ENCODE data around the gene PHTF2.
A peak's percentile ranks its signal among the peaks of the same experiment; 100 is the strongest.
"Not testable (repeated sequence)": the region's sequence is repeated elsewhere in the genome, so short reads cannot be mapped to it uniquely, and the experiment has no call there.

Gene PHTF2

GRCh38 chr7:77798394-77799077 is at the start of gene PHTF2, which contains the start of gene TMEM60:
Gene PHTF2 (plus strand): TSS chr7:77798773.
Gene TMEM60 (minus strand): TSS chr7:77798434. CDS start chr7:77794373, 4,061 bp downstream.
- DNase-seq (ENCODE audit: low read depth) = peak; percentile 100

GRCh38 chr7:77752016-77752415 is 46.6 kb upstream of the PHTF2 start:
- DNase-seq (ENCODE audit: low read depth) = no peak

GRCh38 chr7:77753173-77753572 is 45.4 kb upstream of the PHTF2 start:
- no peak for DNase-seq (ENCODE audit: low read depth)

- DNase-seq (ENCODE audit: low read depth) = no peak
Observed at GRCh38 chr7:77757589-77757988, 41.0 kb upstream of the PHTF2 start.

- peak; percentile 74 for DNase-seq (ENCODE audit: low read depth)
Observed at GRCh38 chr7:77759294-77759889, 39.2 kb upstream of the PHTF2 start.

GRCh38 chr7:77760809-77761453 is 37.6 kb upstream of the PHTF2 start:
- no peak for DNase-seq (ENCODE audit: low read depth)

GRCh38 chr7:77765481-77765880 is 33.1 kb upstream of the PHTF2 start:
- no peak for DNase-seq (ENCODE audit: low read depth)

- no peak for DNase-seq (ENCODE audit: low read depth)
Observed at GRCh38 chr7:77765906-77766800, 32.4 kb upstream of the PHTF2 start.

- no peak for DNase-seq (ENCODE audit: low read depth)
Observed at GRCh38 chr7:77766801-77767605, 31.6 kb upstream of the PHTF2 start.

GRCh38 chr7:77770316-77770715 is 28.3 kb upstream of the PHTF2 start:
- DNase-seq (ENCODE audit: low read depth) = no peak

- DNase-seq (ENCODE audit: low read depth) = no peak
Observed at GRCh38 chr7:77771901-77772300, 26.7 kb upstream of the PHTF2 start.

- DNase-seq (ENCODE audit: low read depth) = no peak
Observed at GRCh38 chr7:77778535-77778934, 20.0 kb upstream of the PHTF2 start.

GRCh38 chr7:77782383-77782782 is 16.2 kb upstream of the PHTF2 start:
- DNase-seq (ENCODE audit: low read depth) = no peak

GRCh38 chr7:77783111-77783510 is 15.5 kb upstream of the PHTF2 start:
- no peak for DNase-seq (ENCODE audit: low read depth)

- DNase-seq (ENCODE audit: low read depth) = no peak
Observed at GRCh38 chr7:77783545-77783944, 15.0 kb upstream of the PHTF2 start.

- DNase-seq (ENCODE audit: low read depth) = not testable (repeated sequence)
Observed at GRCh38 chr7:77784426-77784825, 14.1 kb upstream of the PHTF2 start.

- DNase-seq (ENCODE audit: low read depth) = no peak
Observed at GRCh38 chr7:77786018-77786417, 12.6 kb upstream of the PHTF2 start.

- no peak for DNase-seq (ENCODE audit: low read depth)
Observed at GRCh38 chr7:77786741-77787140, 11.8 kb upstream of the PHTF2 start.

- no peak for DNase-seq (ENCODE audit: low read depth)
Observed at GRCh38 chr7:77788327-77788902, 10.2 kb upstream of the PHTF2 start.

- no peak for DNase-seq (ENCODE audit: low read depth)
Observed at GRCh38 chr7:77791336-77791735, 7.2 kb upstream of the PHTF2 start.

GRCh38 chr7:77791956-77792355 is 6.6 kb upstream of the PHTF2 start:
- no peak for DNase-seq (ENCODE audit: low read depth)
